Left lung (tissue), 10 donors: ENCODE data around the gene C1orf159. TPM values are rescaled to one million over a fixed set of nuclear protein-coding genes. Genes with fewer than 3 reads are reported as not detected.

ENCODE experiments used
- ATAC-seq: fragments of 200-7000 bp; cut with Tn5 transposase; one replicate; pipeline ENCODE4 v1.9.1; 2020; ENCODE audit warnings: moderate library complexity
- DNase-seq, 4 donors: peaks; one replicate each; pipeline ENCODE4 v3.0.0-alpha.2; 2013 to 2020
- H3K27ac ChIP-seq, 2 donors: fragments of 200-600 bp; sonication (generic) in 1 of 2; one replicate each; pipeline versions ENCODE4 v1.5.0 to v1.8.0; 2020 to 2021
- H3K27me3 ChIP-seq, 2 donors: fragments of 200-600 bp; sonication (generic) in 1 of 2; one replicate each; pipeline versions ENCODE4 v1.5.0 to v1.8.0; 2020 to 2021
- H3K36me3 ChIP-seq, 2 donors: fragments of 200-600 bp; sonication (generic) in 1 of 2; one replicate each; pipeline versions ENCODE4 v1.5.0 to v1.8.0; 2020 to 2021
- H3K4me1 ChIP-seq, 2 donors: fragments of 200-600 bp; one replicate each; pipeline ENCODE4 v1.8.0; 2021
- H3K4me3 ChIP-seq, 2 donors: fragments of 200-600 bp; sonication (generic) in 1 of 2; one replicate each; pipeline versions ENCODE4 v1.5.0 to v1.8.0; 2020 to 2021; ENCODE audit warnings: mild to moderate bottlenecking in 1 of 2
- H3K9me3 ChIP-seq, 2 donors: fragments of 200-600 bp; sonication (generic) in 1 of 2; one replicate each; pipeline versions ENCODE4 v1.5.0 to v1.8.0; 2020 to 2021
- CTCF ChIP-seq, 2 donors: fragments of 200-600 bp; sonication (generic) in 1 of 2; IDR thresholded peaks; one replicate each; pipeline versions ENCODE4 v1.5.0 to v1.8.0; 2021; ENCODE audit warnings: antibody characterized with exemption in 2 of 2
- intact Hi-C, 2 donors: fragments of 100-400 bp; cut with DNase I; formaldehyde crosslinking; loops; one replicate each; pipeline versions ENCODE4 v1.11.2 to v1.14.2; 2022
- polyA plus RNA-seq, 6 donors: library from polyadenylated mRNA; unstranded; fragments of 120-200 nt; gene quantifications; one replicate each; pipeline ENCODE4 v1.2.1, GENCODE V29; 2013; ENCODE audit not compliant: insufficient read length in 6 of 6
- total RNA-seq, 2 donors: library from RNA; stranded (reverse); fragmentation: NEBNext Ultra II Directional; extraction: Animal tissue kit (Norgen Biotek cat#: 25700); gene quantifications; one replicate each; pipeline ENCODE4 v1.2.1, GENCODE V29; 2021
- donor health status: DM: no; HTN: yes; CAD: no.
- donor health status: DM: no; HTN: no; CAD: no.

Gene C1orf159
- total and polyA plus RNA-seq, 8 donors, result 7.7 to 16.0 (median 10.1) TPM

GRCh38 chr1:1137256-1138045 is 21.6 kb upstream of the C1orf159 start:
- DNase-seq (no peak), ATAC-seq (peak; percentile 43)
- no peak for TF ChIP-seq CTCF (IDR thresholded peaks at IDR 0.05)
- H3K27me3 ChIP-seq, result peaks cover 14 to 48% of the 10 kb centered on the region in 2 donors
- H3K4me1 ChIP-seq, result peaks cover 0 to 14% of the 10 kb centered on the region in 2 donors
- H3K4me3 ChIP-seq, result peak overlapping the region in 1 of 2 donors; percentile 26
- H3K9me3 ChIP-seq, result no peaks in the 10 kb centered on the region
- no peaks in the 10 kb centered on the region for H3K36me3 ChIP-seq
- intact Hi-C loops, result no loop called here
- no peak overlapping the region for H3K27ac ChIP-seq

GRCh38 chr1:1136547-1137230 is 20.8 kb upstream of the C1orf159 start:
- Histone ChIP-seq H3K36me3 (no peaks in the 10 kb centered on the region), H3K4me1 (peaks cover 0 to 14% of the 10 kb centered on the region in 2 donors), H3K27ac (no peak overlapping the region), H3K27me3 (peaks cover 14 to 41% of the 10 kb centered on the region in 2 donors), H3K4me3 (peak overlapping the region in 1 of 2 donors; percentile 26), H3K9me3 (no peaks in the 10 kb centered on the region)
- peak; percentile 75 for ATAC-seq
- DNase-seq, result peak in 1 of 4 donors; percentile 78
- intact Hi-C loops, result no loop called here
- no peak for TF ChIP-seq CTCF (IDR thresholded peaks at IDR 0.05)

GRCh38 chr1:1135339-1136136 is 19.6 kb upstream of the C1orf159 start:
- peaks cover 14 to 34% of the 10 kb centered on the region in 2 donors for H3K27me3 ChIP-seq
- intact Hi-C loops, result no loop called here
- H3K27ac ChIP-seq, result no peak overlapping the region
- no peaks in the 10 kb centered on the region for H3K9me3 ChIP-seq
- TF ChIP-seq CTCF (IDR thresholded peaks at IDR 0.05), result no peak
- H3K4me1 ChIP-seq, result peaks cover 0 to 14% of the 10 kb centered on the region in 2 donors
- no peaks in the 10 kb centered on the region for H3K36me3 ChIP-seq
- no peak for ATAC-seq
- no peak overlapping the region for H3K4me3 ChIP-seq
- peak in 1 of 4 donors; percentile 78 for DNase-seq

- no peak overlapping the region for H3K4me3 ChIP-seq
- peaks cover 14 to 37% of the 10 kb centered on the region in 2 donors for H3K27me3 ChIP-seq
- DNase-seq (no peak), ATAC-seq (no peak)
- TF ChIP-seq CTCF (IDR thresholded peaks at IDR 0.05), result no peak
- H3K9me3 ChIP-seq, result no peaks in the 10 kb centered on the region
- peaks cover 0 to 14% of the 10 kb centered on the region in 2 donors for H3K4me1 ChIP-seq
- no peaks in the 10 kb centered on the region for H3K36me3 ChIP-seq
- H3K27ac ChIP-seq, result no peak overlapping the region
- intact Hi-C loops, result no loop called here
Observed at GRCh38 chr1:1134300-1134970, 18.5 kb upstream of the C1orf159 start.
